Activated CD4-positive, CD25-positive, alpha-beta regulatory T cell treated with anti-CD3 and anti-CD28 coated beads, Interleukin-2, amount 50 U/mL, for 24 hours (primary cell): ENCODE data around the gene ZMYND19.
"Not testable (repeated sequence)": the region's sequence is repeated elsewhere in the genome, so short reads cannot be mapped to it uniquely, and the experiment has no call there.

ENCODE experiments used
- ATAC-seq, 2 donors: fragments of 150-1000 bp; cut with Tn5 transposase; one replicate each; pipeline ENCODE4 v1.10.0; 2021; ENCODE audit warnings: mild to moderate bottlenecking in 1 of 2, moderate library complexity in 1 of 2

Gene ZMYND19

GRCh38 chr9:137590469-137591383 lies at the start of gene ZMYND19:
Gene ZMYND19 (minus strand): TSS chr9:137590512. CDS start chr9:137590263, 249 bp downstream.
- ATAC-seq: peak; percentile 97

- ATAC-seq: peak; percentile 97 to 99
Measured at GRCh38 chr9:137639303-137640051, 49.2 kb upstream of the ZMYND19 start.

- ATAC-seq: no peak
Measured at GRCh38 chr9:137638680-137639079, 48.4 kb upstream of the ZMYND19 start.

GRCh38 chr9:137634016-137634415 lies 43.7 kb upstream of the ZMYND19 start:
- ATAC-seq: no peak

GRCh38 chr9:137632230-137633161 lies 42.2 kb upstream of the ZMYND19 start:
- ATAC-seq: no peak

- ATAC-seq: no peak
Measured at GRCh38 chr9:137631345-137632229, 41.3 kb upstream of the ZMYND19 start.

GRCh38 chr9:137630679-137631078 lies 40.4 kb upstream of the ZMYND19 start:
- ATAC-seq: no peak

GRCh38 chr9:137630126-137630525 lies 39.8 kb upstream of the ZMYND19 start:
- ATAC-seq: no peak

GRCh38 chr9:137627406-137627805 lies 37.1 kb upstream of the ZMYND19 start:
- ATAC-seq: not testable (repeated sequence)

- ATAC-seq: no peak
Measured at GRCh38 chr9:137626464-137626863, 36.2 kb upstream of the ZMYND19 start.

GRCh38 chr9:137622211-137622610 lies 31.9 kb upstream of the ZMYND19 start:
- not testable (repeated sequence) for ATAC-seq

- no peak for ATAC-seq
Measured at GRCh38 chr9:137621131-137621757, 30.9 kb upstream of the ZMYND19 start.

GRCh38 chr9:137620581-137620980 lies 30.3 kb upstream of the ZMYND19 start:
- ATAC-seq: no peak

GRCh38 chr9:137620048-137620405 lies 29.7 kb upstream of the ZMYND19 start:
- peak; percentile 21 to 37 for ATAC-seq

GRCh38 chr9:137619240-137620047 lies 29.1 kb upstream of the ZMYND19 start:
- peak; percentile 1 to 5 for ATAC-seq

- ATAC-seq: peak; percentile 76 to 79
Measured at GRCh38 chr9:137618105-137619067, 28.1 kb upstream of the ZMYND19 start, which contains the start of gene EHMT1. Gene EHMT1 (plus strand): TSS chr9:137619005. CDS start chr9:137619029, 24 bp downstream.

GRCh38 chr9:137615387-137615871 lies 25.1 kb upstream of the ZMYND19 start:
- ATAC-seq: no peak

- ATAC-seq: no peak
Measured at GRCh38 chr9:137614631-137615386, 24.5 kb upstream of the ZMYND19 start.
